GM12875 (cell line): ENCODE results near the gene NEU1.

ENCODE experiments used
- H3K4me3 ChIP-seq: one replicate; pipeline ENCODE4 v1.5.1; 2011; ENCODE audit warnings: low read depth, low read length, control low read depth
- TF ChIP-seq, protein P1 (sequence below): IDR thresholded peaks from 2 replicates; pipeline ENCODE4 v1.5.1; 2011; ENCODE audit warnings: low read depth, mild to moderate bottlenecking, control low read depth, inconsistent platforms, low read length, moderate library complexity, borderline replicate concordance; ENCODE audit not compliant: insufficient read depth

The NEU1 gene

DNA sequence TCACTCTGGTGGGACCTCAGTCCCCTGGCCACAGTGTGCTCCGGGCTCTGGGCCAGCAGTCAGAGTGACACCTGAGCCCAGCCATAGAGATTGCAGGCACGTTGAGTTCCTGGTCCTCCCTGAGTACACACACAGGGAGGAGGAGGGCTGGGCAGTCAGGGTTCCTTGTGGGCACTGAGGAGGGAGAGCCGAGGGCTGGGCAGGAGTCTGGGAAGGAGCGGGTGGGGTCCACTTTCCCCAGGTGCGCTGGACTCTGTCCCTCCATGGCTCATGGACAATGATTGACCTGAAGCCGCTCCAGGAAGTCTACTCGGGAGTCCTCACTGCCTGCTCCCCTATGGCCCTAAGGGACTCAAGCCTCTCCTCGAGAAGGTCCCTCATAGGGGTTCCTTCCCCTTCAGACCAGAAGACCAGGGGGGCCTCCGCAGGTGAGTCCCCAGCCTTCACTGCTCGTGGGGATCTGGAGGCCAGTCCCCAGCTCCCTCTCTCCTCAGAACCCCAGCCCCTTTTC is 15.1 kb upstream of the NEU1 start:
- H3K4me3 ChIP-seq: no peak overlapping the region
- TF ChIP-seq, protein P1, sequence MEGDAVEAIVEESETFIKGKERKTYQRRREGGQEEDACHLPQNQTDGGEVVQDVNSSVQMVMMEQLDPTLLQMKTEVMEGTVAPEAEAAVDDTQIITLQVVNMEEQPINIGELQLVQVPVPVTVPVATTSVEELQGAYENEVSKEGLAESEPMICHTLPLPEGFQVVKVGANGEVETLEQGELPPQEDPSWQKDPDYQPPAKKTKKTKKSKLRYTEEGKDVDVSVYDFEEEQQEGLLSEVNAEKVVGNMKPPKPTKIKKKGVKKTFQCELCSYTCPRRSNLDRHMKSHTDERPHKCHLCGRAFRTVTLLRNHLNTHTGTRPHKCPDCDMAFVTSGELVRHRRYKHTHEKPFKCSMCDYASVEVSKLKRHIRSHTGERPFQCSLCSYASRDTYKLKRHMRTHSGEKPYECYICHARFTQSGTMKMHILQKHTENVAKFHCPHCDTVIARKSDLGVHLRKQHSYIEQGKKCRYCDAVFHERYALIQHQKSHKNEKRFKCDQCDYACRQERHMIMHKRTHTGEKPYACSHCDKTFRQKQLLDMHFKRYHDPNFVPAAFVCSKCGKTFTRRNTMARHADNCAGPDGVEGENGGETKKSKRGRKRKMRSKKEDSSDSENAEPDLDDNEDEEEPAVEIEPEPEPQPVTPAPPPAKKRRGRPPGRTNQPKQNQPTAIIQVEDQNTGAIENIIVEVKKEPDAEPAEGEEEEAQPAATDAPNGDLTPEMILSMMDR: no peak

DNA sequence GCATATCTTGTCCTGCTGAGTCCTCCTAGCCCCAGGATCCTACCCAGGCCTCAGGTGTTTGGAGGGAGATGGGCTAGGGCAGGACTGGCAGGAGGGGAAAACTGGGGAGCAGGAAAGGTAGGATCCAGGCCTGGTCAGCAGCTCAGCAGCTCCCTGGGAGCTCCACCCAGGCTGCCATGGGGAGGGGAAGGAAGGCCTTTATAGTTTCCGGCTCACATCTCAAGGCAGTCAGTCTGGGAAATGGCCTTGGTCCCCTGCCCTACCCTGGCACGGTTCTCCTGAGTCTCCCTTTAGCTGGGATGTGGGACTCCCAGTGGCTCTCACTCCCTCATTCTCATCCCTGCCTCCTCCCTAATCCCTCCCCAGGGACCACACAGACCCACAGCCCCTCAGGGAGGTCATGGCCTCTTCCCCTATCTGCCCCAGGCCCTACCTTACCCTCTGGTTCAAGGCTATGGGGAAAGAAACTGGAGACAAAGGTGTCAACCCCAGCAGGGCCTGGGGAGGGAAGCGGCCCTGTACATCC is 14.6 kb upstream of the NEU1 start:
- H3K4me3 ChIP-seq: no peak overlapping the region
- TF ChIP-seq, protein P1: no peak

DNA sequence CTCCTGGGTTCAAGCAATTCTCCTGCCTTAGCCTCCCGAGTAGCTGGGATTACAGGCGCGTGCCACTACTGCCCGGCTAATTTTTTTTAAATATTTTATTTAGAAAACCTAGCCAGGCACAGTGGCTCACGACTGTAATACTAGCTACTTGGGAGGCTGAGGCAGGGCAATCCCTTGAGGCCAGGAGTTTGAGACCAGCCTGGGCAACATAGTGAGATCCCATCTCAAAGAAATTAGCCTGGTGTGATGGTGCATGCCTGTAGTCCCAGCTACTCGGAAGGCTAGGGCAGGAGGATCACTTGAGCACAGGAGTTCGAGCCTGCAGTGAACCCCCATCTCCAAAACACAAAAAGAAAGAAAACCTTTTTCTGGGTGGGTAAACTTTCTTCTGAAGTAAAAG is 13.7 kb upstream of the NEU1 start:
- no peak overlapping the region for H3K4me3 ChIP-seq
- TF ChIP-seq, protein P1: no peak

DNA sequence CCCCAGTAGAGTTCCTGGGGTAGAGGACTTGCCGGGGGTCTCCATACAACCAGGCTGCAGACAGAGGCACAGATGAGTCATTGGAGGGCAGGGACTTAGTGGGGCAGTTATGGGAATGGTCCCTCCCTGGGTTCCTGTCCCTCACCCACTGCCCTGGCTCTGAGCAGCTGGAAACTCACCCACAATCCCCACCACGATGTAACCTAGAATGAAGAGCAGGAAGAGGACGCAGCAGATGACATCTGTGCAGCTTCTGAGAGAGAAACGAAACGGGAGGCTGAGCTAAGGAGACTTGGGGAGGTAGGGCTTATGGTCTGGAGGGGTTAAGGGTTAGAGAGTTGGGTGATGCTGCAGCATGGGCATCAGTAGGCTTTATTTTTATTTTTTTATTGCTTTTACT is 13.3 kb upstream of the NEU1 start:
- H3K4me3 ChIP-seq: no peak overlapping the region
- TF ChIP-seq, protein P1: no peak

DNA sequence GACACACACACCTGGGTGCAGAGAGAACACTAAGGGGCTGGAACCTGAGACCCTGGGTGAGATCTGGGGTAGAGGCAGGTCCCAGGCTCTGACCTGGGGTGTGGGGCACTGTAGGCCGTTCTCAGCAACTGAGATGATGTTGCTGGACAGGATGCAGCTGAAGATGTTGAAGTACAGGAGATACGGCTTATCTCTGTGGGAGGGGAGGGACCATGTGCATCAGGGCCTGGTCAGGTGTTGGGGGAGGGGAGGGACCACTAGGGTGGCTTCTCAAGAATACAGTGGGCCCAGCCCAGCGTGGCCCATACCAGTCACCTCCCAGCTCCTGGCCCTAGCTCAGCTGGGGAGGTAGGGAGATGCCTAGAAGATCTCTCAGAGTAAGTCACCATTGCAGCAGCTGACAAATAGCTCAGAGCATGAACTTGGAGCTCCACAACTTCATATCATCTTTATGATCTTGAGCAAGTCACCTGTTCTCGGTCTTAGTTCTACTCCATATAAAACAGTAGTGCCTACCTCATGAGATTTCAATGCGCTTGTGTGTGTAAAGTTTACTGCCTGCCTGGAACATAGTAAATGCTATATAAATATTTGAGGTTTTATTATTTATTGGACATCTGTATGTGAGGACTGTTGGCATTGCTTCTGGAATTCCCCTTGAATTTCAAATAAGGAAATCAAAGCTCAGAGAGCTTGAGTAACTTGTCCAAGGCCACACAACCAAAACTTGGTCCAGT is 12.4 kb upstream of the NEU1 start:
- TF ChIP-seq, protein P1: no peak
- no peak overlapping the region for H3K4me3 ChIP-seq

DNA sequence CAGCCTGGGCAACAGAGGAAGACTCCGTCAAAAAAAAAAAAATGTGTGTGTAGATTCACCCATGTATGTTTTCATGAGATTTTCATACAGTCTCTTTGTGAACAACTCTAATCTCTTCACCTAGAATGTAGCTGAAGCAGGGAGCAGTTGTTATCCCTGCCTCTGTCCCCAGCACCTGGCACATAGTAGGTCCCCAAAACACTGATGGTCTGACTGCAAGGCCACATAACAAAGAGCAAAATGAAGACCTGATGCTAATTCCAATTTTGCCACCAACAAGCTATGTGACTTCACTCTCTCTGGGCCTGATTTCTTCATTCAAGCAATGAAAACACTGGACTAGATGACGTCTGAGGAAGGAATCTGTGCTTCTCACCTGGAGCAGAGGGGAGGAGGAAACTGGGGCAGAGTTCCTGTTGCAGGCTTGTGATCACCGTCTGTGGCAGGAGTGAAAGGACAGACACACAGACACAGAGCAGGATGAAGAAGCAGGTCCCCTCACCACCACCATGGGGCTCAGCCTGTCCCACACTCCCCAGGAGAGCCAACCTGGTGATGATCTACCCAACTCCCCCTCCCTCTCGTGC is 11.6 kb upstream of the NEU1 start:
- no peak overlapping the region for H3K4me3 ChIP-seq
- TF ChIP-seq, protein P1: no peak
